Left renal pelvis (tissue), 4 donors: ENCODE measurements around the gene INTS14. TPM values are rescaled to one million over a fixed set of nuclear protein-coding genes. Genes with fewer than 3 reads are reported as not detected.
"Not testable (repeated sequence)": the region's sequence is repeated elsewhere in the genome, so short reads cannot be mapped to it uniquely, and the experiment has no call there.

Source experiments
- DNase-seq, 4 donors: peaks; one replicate each; pipeline ENCODE4 v3.0.0-alpha.2; 2013; ENCODE audit warnings: low read depth in 4 of 4, low spot score in 3 of 4
- polyA plus RNA-seq, 4 donors: library from polyadenylated mRNA; unstranded; fragments of 120-200 nt; gene quantifications; one replicate each; pipeline ENCODE4 v1.2.1, GENCODE V29; 2013; ENCODE audit not compliant: insufficient read length in 4 of 4

The INTS14 gene
- polyA plus RNA-seq, 4 donors = 36.2 to 55.9 (median 48.2) TPM

- DNase-seq = peak in 2 of 4 donors; percentile 6 to 11
Measured at GRCh38 chr15:65583701-65584100, 27.2 kb downstream of the INTS14 start.

DNA sequence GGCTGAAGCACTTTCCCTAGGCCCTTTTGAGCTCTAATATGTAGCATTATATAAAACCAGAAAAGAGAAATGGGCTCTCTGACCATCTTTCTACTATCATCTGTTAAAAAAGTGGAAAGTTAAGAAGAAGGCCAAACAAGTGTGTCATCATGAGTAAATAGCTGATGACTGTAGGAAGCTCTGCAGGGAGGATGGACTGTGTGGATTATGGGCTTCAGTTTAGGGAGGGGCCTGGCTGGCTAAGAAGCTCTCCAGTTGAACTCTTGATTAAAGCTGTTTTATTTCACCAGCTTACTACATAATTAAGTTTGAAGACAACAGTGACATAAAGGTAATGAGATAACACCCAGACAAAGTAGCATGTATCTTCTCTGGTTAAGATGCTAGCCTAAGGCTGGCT lies 30.6 kb downstream of the INTS14 start:
- DNase-seq = no peak

- DNase-seq = no peak
Measured at GRCh38 chr15:65579762-65580161, 31.2 kb downstream of the INTS14 start.

DNA sequence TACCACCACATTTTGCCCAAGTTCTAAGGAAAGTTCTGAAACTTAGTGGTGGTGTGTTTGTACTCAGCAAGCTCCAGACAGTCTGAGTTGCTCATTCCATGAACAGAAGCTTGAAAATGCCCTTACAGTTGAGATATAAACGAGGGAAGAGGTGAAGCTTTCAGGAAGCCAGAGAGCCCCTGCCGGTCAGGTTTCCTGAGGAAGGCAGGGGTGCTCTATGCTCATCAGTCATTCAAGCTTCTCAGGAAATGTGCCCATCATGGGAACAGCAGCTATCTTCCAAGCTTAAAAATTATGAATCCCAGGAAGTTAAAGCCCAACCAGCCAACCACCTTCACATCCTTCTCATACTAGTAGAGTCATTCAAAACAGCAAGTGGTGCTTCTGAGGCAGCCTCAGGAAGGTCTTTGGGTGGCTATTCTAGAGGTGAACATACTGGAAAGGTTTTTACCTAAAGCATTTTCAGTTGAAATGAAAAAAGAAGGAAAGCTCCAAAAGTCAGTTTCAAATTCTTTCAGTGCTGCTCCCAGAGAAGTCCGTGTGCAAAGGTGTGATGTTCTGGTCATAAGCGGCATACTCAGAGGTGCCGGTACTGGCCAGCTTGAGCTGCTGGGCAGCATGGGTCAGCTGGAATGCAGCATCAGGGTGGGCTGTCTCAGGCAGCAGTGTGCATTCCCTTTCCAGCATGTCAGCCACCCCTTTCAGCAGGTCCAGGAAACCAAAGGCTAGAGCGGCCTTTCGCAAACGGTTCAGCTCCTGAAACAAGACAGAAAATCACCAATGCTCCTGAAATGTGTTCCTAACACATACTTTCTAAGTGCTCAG lies 31.8 kb downstream of the INTS14 start:
- no peak for DNase-seq

GRCh38 chr15:65577129-65577996 lies 33.6 kb downstream of the INTS14 start:
- no peak for DNase-seq

DNA sequence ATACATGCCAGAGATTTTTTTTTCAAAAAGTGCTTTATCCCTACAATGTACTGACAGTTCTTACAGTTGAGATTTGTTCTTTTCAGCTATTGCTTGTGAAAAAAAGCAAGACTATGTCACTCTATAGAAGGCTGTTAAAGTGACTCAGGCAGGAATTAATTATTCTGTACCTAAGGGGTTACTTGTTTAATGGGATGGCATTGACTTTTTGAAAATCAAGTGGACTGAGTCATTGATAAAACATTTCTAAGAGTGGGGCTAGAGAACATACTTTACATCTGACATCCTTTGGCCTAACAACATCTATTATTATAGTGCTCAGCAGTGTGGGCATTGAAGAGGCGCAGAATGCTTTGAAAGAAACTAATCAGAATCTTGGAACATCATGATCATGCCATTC lies 34.3 kb downstream of the INTS14 start:
- DNase-seq = no peak

GRCh38 chr15:65571971-65572370 lies 39.0 kb downstream of the INTS14 start:
- DNase-seq = no peak

- no peak for DNase-seq
Measured at GRCh38 chr15:65569728-65570127, 41.2 kb downstream of the INTS14 start.

DNA sequence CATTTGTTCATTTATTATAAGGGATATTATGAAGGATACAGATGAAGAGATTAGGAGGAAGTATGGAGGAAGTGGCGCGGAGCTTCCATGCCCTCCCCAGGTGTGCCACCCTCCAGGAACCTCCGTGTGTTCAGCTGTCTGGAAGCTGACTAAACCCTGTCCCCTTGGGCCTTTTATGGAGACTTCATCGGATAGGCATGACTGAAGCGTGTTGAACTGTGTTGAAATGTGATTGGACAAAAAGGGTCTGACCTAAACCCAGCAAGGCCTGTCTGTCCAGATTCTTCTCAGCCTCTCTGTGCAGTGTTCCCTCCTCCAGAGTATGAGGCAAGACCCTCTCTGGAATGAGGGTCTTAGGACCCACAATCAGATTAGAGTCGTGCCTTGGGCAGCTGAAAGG lies 49.0 kb downstream of the INTS14 start:
- DNase-seq = peak in 3 of 4 donors; percentile 8 to 29 (median 27)

DNA sequence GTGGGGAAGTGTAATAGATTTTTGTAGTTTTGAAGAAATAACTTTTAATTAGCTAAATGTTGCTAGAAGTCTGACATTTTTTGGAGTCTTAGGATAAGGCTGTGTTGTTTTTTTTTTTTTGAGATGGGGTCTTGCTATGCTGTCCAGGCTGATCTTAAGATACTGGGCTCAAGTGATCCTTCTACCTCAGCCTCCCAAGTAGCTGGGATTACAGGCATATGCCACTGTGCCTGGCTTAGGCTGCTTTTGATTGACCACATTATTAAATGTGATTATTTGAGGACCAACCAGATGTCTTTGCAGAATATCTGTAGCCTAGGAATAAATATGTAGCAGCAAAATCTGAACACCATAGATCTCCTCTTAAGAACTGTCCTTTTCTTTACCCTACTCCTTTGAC lies 51.0 kb downstream of the INTS14 start:
- no peak for DNase-seq

DNA sequence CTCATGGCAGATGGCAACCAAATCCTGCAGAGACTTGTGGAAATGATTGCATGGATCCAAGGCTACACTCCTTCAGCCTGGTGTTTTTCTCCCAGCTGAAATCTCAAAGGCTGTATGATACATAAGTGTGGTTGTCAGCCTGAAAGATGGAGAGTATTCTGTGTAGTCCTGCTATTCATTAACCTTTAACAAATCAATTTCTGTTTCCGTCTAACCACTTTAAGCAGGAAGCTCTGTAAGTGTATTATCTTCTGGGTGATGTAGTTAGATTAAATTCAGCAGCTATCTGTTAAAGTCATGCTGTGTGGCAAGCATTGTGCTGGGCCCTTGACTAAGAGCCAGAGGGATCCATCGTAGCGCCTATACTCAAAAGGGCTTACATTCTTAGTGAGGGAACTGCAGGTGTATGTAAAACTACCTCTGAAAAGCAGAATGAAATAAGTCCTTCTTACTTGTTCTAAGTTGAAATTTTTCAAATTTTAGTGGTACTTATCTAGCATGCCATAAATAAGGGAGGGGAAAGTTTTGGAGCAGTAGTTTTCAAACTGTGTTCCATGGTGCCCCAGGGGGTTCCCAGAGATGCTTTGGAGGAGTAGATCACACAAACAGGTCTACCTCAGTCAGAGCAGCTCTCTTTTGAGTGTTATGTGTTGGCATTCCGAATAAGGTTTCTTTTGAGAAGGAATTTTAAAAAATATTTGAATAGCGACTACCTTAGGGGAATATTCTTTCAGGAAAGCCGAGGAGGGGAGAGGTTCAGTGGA lies 51.8 kb downstream of the INTS14 start:
- no peak for DNase-seq

DNA sequence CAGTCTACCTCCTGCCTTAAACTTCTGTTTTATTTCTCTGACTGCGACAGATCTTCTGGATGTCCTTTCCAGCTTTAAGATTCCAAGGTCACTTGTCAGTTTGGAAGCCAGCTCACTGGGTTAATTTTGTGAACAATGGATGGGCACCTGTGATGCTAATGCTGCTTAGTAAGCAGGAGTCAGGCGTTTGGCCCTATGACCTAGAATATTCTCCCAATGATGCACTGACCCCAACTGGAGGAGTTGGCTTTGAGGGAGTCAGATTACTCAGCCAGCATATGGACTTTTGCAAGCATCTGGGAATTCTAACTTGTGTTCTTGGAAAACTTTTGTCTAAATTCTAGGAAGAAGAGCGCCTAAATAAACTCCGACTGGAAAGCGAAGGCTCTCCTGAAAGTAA lies 52.6 kb downstream of the INTS14 start:
- no peak for DNase-seq

DNA sequence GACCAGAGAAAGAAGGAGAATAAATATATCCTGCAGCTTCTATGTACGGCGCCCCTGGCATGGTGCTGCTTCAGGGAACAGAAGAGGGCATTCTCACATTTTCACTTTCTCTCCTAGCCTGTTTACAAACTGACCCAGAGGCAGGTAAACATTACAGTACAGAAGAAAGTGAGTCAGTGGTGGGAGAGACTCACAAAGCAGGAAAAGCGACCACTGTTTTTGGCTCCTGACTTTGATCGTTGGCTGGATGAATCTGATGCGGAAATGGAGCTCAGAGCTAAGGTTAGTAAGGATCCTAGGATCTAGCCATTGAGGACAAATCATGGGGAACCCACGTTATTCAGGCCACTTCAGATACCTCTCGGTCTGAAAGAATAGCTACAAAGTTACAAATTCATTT lies 54.3 kb downstream of the INTS14 start:
- DNase-seq = no peak

DNA sequence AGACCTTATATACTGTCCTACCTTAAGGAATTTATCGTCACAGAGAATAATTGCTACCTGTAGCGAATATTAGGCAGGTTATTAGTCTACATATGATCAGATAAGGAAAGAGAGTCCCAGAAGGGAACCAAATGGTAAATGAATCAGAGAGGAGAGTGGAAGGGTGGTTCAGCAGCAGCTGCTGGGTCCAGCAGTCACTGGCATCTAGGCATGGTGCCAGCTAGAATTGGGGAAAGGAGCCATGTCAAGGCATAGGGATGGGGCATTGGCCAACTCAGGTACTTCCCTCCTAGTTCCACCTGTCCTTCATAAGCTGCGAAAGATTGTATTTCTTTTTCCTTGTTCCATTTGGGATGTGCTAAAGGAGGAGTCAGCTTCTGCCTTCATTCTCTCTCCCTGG lies 57.2 kb downstream of the INTS14 start:
- no peak for DNase-seq

GRCh38 chr15:65552851-65553250 lies 58.1 kb downstream of the INTS14 start:
- DNase-seq = not testable (repeated sequence)

GRCh38 chr15:65551183-65551582 lies 59.7 kb downstream of the INTS14 start:
- no peak for DNase-seq

DNA sequence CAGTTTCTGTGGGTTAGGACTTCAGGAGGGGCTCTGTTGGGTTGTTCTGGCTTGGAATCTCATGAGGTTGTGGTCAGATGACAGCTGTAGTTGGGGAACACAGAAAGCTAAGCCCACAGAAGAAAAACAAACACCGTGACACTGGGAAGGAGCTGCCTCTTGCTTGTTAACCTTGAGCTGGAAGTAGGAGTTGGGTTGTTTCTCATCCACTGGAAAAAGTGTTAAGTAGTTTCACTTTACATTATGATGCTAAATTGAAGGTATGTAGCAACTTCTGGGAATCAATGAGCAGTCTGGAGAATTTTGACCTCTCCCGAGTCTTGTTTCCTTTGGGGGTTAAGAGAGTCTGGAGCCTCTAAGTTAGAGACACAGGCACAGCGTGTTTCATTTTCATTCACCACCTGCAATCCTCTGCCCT lies 60.2 kb downstream of the INTS14 start:
- DNase-seq = no peak

DNA sequence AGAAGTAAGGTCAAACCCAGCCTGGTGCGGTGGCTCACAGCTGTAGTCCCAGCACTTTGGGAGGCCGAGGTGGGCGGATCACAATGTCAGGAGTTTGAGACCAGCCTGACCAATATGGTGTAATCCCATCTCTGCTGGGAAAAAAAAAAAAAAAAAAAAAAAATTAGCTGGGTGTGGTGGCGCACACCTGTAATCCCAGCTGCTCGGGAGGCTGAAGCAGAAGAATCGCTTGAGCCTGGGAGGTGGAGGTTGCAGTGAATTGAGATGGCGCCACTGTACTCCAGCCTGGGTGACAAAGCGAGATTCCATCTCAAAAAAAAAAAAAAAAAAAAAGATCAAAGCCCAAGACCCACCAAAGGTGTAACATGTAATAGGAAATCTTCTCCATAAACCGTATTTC lies 61.6 kb downstream of the INTS14 start:
- DNase-seq = not testable (repeated sequence)

GRCh38 chr15:65547841-65548240 lies 63.1 kb downstream of the INTS14 start:
- DNase-seq = no peak

DNA sequence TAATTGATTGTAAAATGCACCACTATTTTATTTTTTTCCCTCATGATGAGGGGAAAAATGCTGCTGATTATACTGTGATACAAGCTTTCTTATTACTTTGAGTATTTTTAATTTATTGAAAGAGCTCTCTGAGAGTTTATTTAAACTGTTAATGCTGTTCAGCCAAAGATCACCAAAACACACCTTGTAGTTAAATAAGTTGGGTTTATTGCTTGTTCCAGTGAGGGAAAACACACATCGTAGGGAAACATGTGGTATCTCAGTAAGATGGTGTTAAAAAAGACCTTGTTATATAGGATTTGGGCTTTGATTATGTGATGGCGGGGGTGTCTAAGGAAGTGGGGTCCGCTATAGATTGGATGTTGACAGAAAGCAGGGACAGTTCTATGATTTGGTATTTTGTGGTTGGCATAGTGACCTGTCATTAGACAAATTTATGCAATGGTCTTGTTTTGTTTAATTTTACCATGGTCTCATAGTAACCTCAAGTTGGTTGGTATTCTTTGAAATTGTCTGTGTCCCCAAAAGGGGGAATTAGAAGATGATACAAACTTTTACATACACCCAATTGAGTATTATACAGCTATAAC lies 69.6 kb downstream of the INTS14 start:
- no peak for DNase-seq

DNA sequence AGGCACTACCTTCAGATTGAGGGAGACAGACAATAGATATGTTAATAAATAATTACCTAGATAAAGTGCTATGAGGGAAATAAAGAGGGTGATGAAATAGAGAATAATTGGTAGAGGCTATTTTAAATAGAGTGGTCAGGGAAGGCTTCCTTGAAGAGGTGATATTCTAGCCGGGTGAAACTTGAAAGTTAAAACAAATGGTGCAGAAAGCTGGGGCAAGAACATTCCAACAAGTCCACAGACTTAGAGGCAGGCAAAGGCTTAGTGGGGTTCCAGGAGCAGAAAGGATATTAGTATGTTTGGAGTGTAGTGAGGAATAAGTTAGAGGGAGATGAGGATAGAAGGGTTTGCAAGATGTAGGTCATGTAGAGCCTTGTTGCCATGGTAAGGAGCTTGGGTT lies 70.6 kb downstream of the INTS14 start:
- no peak for DNase-seq
